Bronchial epithelial cell (primary cell): ENCODE results near the gene PSMA7. TPM values are rescaled to one million over a fixed set of nuclear protein-coding genes. Genes with fewer than 3 reads are reported as not detected.

Experiments used
- DNase-seq: peaks from one replicate; pipeline ENCODE4 v3.0.0-alpha.2; 2010; ENCODE audit warnings: low read depth
- FAIRE-seq: peaks from 2 replicates; lab custom pipeline; 2011; peaks lifted over from hg19 to GRCh38; lab: Jason Lieb, UNC
- H3K27me3 ChIP-seq: 2 replicates; pipeline ENCODE4 v1.5.1; 2011; ENCODE audit warnings: low read length; ENCODE audit not compliant: control insufficient read depth, insufficient read depth
- H3K36me3 ChIP-seq: 2 replicates; pipeline ENCODE4 v1.5.1; 2011; ENCODE audit warnings: low read length; ENCODE audit not compliant: control insufficient read depth, insufficient read depth
- H3K4me3 ChIP-seq: 2 replicates; pipeline ENCODE4 v1.5.1; 2011; ENCODE audit warnings: mild to moderate bottlenecking, low read depth, low read length, control low read depth
- CTCF ChIP-seq: IDR thresholded peaks from 2 replicates; pipeline ENCODE4 v1.5.1; 2011; ENCODE audit warnings: mild to moderate bottlenecking, moderate library complexity, low read length, control low read depth, inconsistent platforms; ENCODE audit not compliant: insufficient read depth, severe bottlenecking
- total RNA-seq: library from RNA; depleted of rRNA; stranded (reverse); fragments of >200 nt; gene quantifications from 2 replicates; pipeline ENCODE4 v1.2.1, GENCODE V29; 2014

PSMA7 gene
- total RNA-seq, 1 donor from 2014 or later: 516 TPM

- DNase-seq: peak; percentile 38
- FAIRE-seq: no peak
Observed at GRCh38 chr20:62143957-62144825, 997 bp upstream of the PSMA7 start.

GRCh38 chr20:62142252-62143080, 728 bp downstream of the PSMA7 start:
- no peak for TF ChIP-seq CTCF
- DNase-seq (no peak), FAIRE-seq (no peak)

More at GRCh38 chr20:62143957-62144825, 997 bp upstream of the PSMA7 start:
- peak overlapping the region; percentile 65 for H3K4me3 ChIP-seq
- H3K36me3 ChIP-seq: peaks cover 16% of the 10 kb centered on the region
- no peak for TF ChIP-seq CTCF
- no peaks in the 10 kb centered on the region for H3K27me3 ChIP-seq

GRCh38 chr20:62141397-62142251, 1.6 kb downstream of the PSMA7 start:
- DNase-seq (peak; percentile 50), FAIRE-seq (no peak)
- no peaks in the 10 kb centered on the region for H3K27me3 ChIP-seq
- peak; percentile 69 for TF ChIP-seq CTCF
- H3K4me3 ChIP-seq: peak overlapping the region; percentile 65
- H3K36me3 ChIP-seq: peaks cover 36% of the 10 kb centered on the region

More at GRCh38 chr20:62142252-62143080, 728 bp downstream of the PSMA7 start:
- Histone ChIP-seq H3K27me3 (no peaks in the 10 kb centered on the region), H3K4me3 (peak overlapping the region; percentile 65), H3K36me3 (peaks cover 30% of the 10 kb centered on the region)

- FAIRE-seq (no peak), DNase-seq (no peak)
- H3K4me3 ChIP-seq: no peak overlapping the region
- H3K36me3 ChIP-seq: peaks cover 40% of the 10 kb centered on the region
- no peak for TF ChIP-seq CTCF
- no peaks in the 10 kb centered on the region for H3K27me3 ChIP-seq
Observed at GRCh38 chr20:62141043-62141396, 2.2 kb downstream of the PSMA7 start.

GRCh38 chr20:62139636-62140035, 3.6 kb downstream of the PSMA7 start:
- DNase-seq (no peak), FAIRE-seq (no peak)
- Histone ChIP-seq H3K36me3 (peaks cover 44% of the 10 kb centered on the region), H3K27me3 (no peaks in the 10 kb centered on the region), H3K4me3 (no peak overlapping the region)
- TF ChIP-seq CTCF: no peak
